Esophagus muscularis mucosa (tissue), 4 donors: ENCODE results near the gene SULF2. TPM values are rescaled to one million over a fixed set of nuclear protein-coding genes. Genes with fewer than 3 reads are reported as not detected.

ENCODE experiments used
- DNase-seq: peaks from one replicate; pipeline ENCODE4 v3.0.0-alpha.2; 2017; ENCODE audit errors: extremely low spot score
- H3K27ac ChIP-seq, 4 donors: fragments of 200-600 bp; sonication (generic); replicated peaks in 1 of 4; 1 replicate in 3 of 4; 2 replicates in 1 of 4; pipeline ENCODE4 v1.5.1; 2016 to 2019; ENCODE audit warnings: mild to moderate bottlenecking in 1 of 4
- H3K27me3 ChIP-seq, 4 donors: fragments of 200-600 bp; sonication (generic); one replicate each; pipeline versions ENCODE4 v1.5.1 to v1.6.0; 2016 to 2019
- H3K36me3 ChIP-seq, 4 donors: fragments of 200-600 bp; sonication (generic); one replicate each; pipeline ENCODE4 v1.5.1; 2016 to 2019
- H3K4me1 ChIP-seq, 4 donors: fragments of 200-600 bp; sonication (generic); one replicate each; pipeline ENCODE4 v1.5.1; 2016 to 2019
- H3K4me3 ChIP-seq, 4 donors: fragments of 200-600 bp; sonication (generic); 1 replicate in 2 of 4; 2 replicates in 2 of 4; pipeline ENCODE4 v1.5.1; 2016 to 2019; ENCODE audit warnings: mild to moderate bottlenecking in 4 of 4, moderate library complexity in 1 of 4
- H3K9me3 ChIP-seq, 4 donors: fragments of 200-600 bp; sonication (generic); 1 replicate in 3 of 4; 2 replicates in 1 of 4; pipeline ENCODE4 v1.5.1; 2016 to 2019
- CTCF ChIP-seq, 3 experiments: fragments of 200-600 bp in 2 of 3; fragments of 450-650 bp in 1 of 3; sonication (generic) in 2 of 3; IDR thresholded peaks; one replicate each; pipeline ENCODE4 v1.5.1; 2017 to 2019; ENCODE audit warnings: antibody characterized with exemption in 3 of 3, mild to moderate bottlenecking in 2 of 3, moderate library complexity in 1 of 3
- EP300 ChIP-seq: sonication (generic); formaldehyde crosslinking; IDR thresholded peaks from one replicate; pipeline ENCODE4 v1.6.1; 2017; ENCODE audit warnings: antibody characterized with exemption
- POLR2A ChIP-seq: fragments of 450-650 bp; IDR thresholded peaks from one replicate; pipeline ENCODE4 v1.6.1; 2017; ENCODE audit warnings: antibody characterized with exemption, moderate library complexity, mild to moderate bottlenecking, low read depth
- POLR2AphosphoS5 ChIP-seq, 2 donors: sonication (generic); formaldehyde crosslinking; IDR thresholded peaks; one replicate each; pipeline ENCODE4 v1.6.1; 2017; ENCODE audit warnings: antibody characterized with exemption in 2 of 2
- WGBS: methylation state at CpG from one replicate; pipeline ENCODE4 v1.1.5; 2018; 5-methylcytosine and 5-hydroxymethylcytosine counted together
- intact Hi-C: fragments of 100-400 bp; cut with DNase I; formaldehyde crosslinking; loops from one replicate; pipeline ENCODE4 v1.15.1; 2023
- total RNA-seq, 4 donors: library from RNA; depleted of rRNA; stranded (reverse); fragments of >200 nt; gene quantifications; one replicate each; pipeline versions ENCODE4 v1.1.0 to v1.2.1, GENCODE V29; 2016

SULF2 gene
- total RNA-seq, 4 donors from 2014 or later = 78.7 to 243 (median 138) TPM

- Histone ChIP-seq H3K4me3 (no peak overlapping the region), H3K27me3 (no peaks in the 10 kb centered on the region), H3K4me1 (peaks cover 12 to 34% (median 18%) of the 10 kb centered on the region in 4 donors), H3K9me3 (no peaks in the 10 kb centered on the region), H3K27ac (peak overlapping the region in 1 of 4 donors; percentile 16), H3K36me3 (peaks cover 17 to 88% (median 61%) of the 10 kb centered on the region in 4 donors)
- TF ChIP-seq POLR2A = no peak
- TF ChIP-seq POLR2AphosphoS5 (IDR thresholded peaks at IDR 0.05) = no peak
- TF ChIP-seq EP300 = no peak
- TF ChIP-seq CTCF (IDR thresholded peaks at IDR 0.05) = no peak
- 88% methylated on average over 12 of the region's 12 CpGs for whole genome bisulfite sequencing
- intact Hi-C loops = loop anchor here (2.0 to 10.0 kb wide), 2 partner anchors 956 to 1250 kb away; no protein-coding TSS in a partner anchor
- no peak for DNase-seq
These were observed 120.5 kb downstream of the SULF2 start for GRCh38 chr20:47664744-47665143.

- peaks cover 17 to 88% (median 65%) of the 10 kb centered on the region in 4 donors for H3K36me3 ChIP-seq
- H3K4me3 ChIP-seq = no peak overlapping the region
- WGBS = 88% methylated on average over 1 of the region's 2 CpGs
- H3K27ac ChIP-seq = peak overlapping the region in 3 of 4 donors; percentile 12 to 31 (median 16)
- no peak for DNase-seq
- H3K27me3 ChIP-seq = no peaks in the 10 kb centered on the region
- H3K4me1 ChIP-seq = peaks cover 12 to 34% (median 18%) of the 10 kb centered on the region in 4 donors
- intact Hi-C loops = loop anchor here (2.0 to 10.0 kb wide), 2 partner anchors 957 to 1251 kb away; no protein-coding TSS in a partner anchor
- H3K9me3 ChIP-seq = no peaks in the 10 kb centered on the region
- TF ChIP-seq POLR2A (no peak), CTCF (IDR thresholded peaks at IDR 0.05) (peak in 1 of 3 experiments; percentile 6), EP300 (no peak)
These were observed 121.2 kb downstream of the SULF2 start for GRCh38 chr20:47664068-47664437.

- DNase-seq = no peak
- 39% methylated on average over 11 of the region's 20 CpGs for WGBS
These were observed 121.8 kb downstream of the SULF2 start for GRCh38 chr20:47663354-47664067.

GRCh38 chr20:47662483-47663353 lies 122.6 kb downstream of the SULF2 start:
- no peak for DNase-seq
- H3K4me3 ChIP-seq = no peak overlapping the region
- H3K27ac ChIP-seq = no peak overlapping the region
- intact Hi-C loops = loop anchor here (10.0 kb wide), 1 partner anchor 1252 kb away; no protein-coding TSS in a partner anchor
- TF ChIP-seq POLR2A (no peak), POLR2AphosphoS5 (IDR thresholded peaks at IDR 0.05) (no peak), CTCF (IDR thresholded peaks at IDR 0.05) (no peak), EP300 (no peak)
- WGBS = 77% methylated on average over 16 of the region's 16 CpGs
- no peaks in the 10 kb centered on the region for H3K9me3 ChIP-seq
- no peaks in the 10 kb centered on the region for H3K27me3 ChIP-seq
- peaks cover 17 to 88% (median 68%) of the 10 kb centered on the region in 4 donors for H3K36me3 ChIP-seq
- peaks cover 12 to 34% (median 18%) of the 10 kb centered on the region in 4 donors for H3K4me1 ChIP-seq

More at GRCh38 chr20:47663354-47664067, 121.8 kb downstream of the SULF2 start:
- H3K27me3 ChIP-seq = no peaks in the 10 kb centered on the region
- intact Hi-C loops = loop anchor here (2.0 to 10.0 kb wide), 2 partner anchors 957 to 1251 kb away; no protein-coding TSS in a partner anchor
- no peaks in the 10 kb centered on the region for H3K9me3 ChIP-seq
- H3K27ac ChIP-seq = peak overlapping the region in 2 of 4 donors; percentile 12 to 31
- TF ChIP-seq EP300 (no peak), CTCF (IDR thresholded peaks at IDR 0.05) (peak; percentile 95 to 98 (median 96)), POLR2A (no peak), POLR2AphosphoS5 (IDR thresholded peaks at IDR 0.05) (peak; percentile 40 to 53)
- peaks cover 17 to 88% (median 67%) of the 10 kb centered on the region in 4 donors for H3K36me3 ChIP-seq
- H3K4me3 ChIP-seq = no peak overlapping the region
- peaks cover 12 to 34% (median 18%) of the 10 kb centered on the region in 4 donors for H3K4me1 ChIP-seq
